T-helper 1 cell (primary cell): Measurements from ENCODE around the gene GAL3ST1.

Source experiments
- DNase-seq, 5 donors: peaks; one replicate each; pipeline ENCODE4 v3.0.0-alpha.2; 2012 to 2020

Gene GAL3ST1

DNA sequence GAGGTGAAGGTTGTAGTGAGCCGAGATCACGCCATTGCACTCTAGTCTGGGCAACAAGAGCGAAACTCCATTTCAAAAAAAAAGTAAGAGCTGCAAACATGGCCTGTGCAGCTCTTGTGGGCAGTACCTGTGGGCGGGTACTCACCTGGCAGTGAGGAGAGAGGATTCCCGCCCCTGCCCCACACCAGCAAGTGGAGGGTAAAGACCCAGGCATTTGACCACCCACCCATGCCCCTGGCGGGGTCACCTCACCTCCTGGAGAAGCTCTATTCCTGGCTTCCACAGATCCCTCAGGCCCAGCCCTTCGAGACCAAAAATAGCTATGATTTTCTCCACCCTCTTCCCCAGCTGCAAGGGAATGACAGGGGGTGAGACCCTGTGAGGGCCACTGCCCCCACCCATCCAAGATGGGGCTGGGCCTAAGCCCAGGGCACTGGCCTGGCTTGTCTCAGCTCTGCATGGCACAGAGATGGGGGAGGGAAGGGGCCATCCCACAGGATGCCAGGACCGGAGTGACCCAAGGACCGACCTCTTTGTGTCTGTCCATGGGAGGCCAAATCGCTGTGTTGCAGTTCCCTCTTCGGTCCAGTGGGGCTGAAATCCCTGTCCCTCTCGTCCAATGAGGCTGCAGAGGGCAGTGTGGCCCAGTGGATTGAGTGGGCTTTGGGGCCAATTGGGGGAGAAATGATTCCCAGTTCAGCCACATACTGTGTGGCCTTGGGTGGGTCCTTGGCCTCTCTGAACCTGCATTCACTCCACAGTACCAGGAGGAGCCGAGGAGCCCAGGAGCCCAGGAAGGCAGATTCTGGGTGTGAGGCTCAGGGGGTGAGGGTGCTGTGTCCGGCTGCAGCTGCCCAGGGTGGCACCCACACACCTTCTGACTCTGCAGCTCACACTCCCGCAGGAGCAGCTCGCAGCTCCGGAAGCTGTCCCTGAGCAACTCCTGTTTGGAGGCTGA lies 42.5 kb downstream of the GAL3ST1 start:
- no peak for DNase-seq

DNA sequence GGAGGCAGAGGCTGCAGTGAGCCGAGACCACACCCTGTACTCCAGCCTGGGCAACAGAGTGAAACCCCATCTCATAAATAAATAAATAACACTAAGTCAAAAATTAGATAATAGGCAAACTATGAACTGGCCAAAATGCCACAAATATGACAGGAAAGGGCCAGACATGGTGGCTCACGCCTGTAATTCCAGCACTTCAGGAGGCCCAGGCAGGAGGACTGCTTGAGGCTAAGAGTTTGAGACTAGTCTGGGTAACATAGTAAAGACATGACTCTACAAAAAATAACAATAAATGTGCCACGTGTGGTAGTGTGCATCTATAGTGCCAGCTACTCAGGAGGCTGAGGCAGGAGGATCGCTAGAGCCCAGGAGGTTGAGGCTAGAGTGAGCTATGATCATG lies 47.8 kb downstream of the GAL3ST1 start:
- DNase-seq: no peak

DNA sequence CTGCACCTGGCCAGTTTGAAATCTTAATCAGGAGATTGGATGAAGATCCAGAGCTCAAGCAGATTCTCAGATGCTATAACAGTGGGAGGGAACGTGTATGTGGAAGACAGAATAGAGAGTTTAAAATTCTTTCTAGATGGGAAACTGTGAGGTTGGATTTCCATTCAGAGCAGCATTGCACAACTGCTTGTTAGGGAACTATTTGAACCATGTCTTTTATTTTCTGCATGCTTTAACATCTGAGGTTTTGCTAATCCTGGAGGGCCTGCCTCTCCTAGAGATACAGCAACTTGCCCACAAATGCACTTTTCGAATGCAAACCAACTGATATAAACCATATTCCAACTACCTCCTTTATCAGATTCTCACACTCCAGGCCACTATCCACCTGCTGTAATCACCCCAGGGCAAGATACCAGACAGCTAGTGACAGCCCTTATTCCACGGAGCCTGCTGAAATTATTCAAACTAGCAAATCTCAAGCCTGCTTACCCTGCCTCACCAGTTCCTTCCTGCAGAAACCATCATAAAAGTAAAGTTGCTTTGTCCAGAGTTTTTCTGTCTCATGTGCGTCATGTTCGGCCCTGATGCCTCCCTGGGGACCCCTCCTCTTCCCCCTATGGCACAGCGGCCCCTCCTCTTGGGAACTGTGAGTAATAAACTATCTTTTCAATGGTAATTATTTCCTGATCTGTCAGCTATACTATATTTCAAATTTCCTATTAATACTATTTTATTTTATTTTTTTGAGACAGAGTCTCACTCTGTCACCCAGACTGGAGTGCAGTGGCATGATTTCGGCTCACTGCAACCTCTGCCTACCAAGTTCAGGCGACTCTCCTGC lies 50.6 kb downstream of the GAL3ST1 start:
- DNase-seq: no peak

DNA sequence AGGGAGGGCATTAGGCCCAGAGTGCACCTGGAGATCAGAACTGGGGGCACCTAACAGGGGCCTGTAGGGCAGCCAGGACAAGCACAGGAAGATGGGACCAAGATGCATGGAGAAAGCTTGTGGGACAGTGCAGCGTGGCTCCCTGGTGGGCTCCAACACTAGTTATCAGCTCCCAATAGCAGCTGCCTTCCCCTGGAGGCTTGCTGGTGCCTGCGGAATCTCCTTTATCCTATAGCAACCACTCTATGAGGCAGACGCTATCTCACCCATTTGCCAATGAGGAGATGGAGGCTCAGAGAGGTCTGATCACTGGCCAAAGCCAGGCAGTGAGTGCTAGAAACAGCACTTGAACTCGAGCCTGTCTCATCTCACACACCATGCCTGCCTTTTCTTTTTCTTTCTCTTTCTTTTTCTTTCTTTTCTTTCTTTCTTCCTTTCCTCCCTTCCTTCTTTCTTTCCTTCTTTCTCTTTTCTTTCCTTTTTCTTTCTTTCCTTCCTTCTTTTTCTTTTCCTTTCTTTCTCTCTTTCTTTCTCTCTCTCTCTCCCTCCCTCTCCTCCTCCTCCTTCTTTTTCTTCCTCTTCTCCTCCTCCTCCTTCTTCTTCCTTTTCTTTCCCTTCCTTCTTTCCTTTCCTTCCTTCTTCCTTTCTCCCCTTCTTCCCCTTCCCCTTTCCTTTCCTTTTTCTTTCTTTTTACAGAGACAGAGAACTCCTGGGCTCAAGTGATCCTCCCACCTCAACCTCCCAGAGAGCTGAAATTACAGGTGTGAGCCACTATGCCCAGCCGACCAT lies 52.9 kb downstream of the GAL3ST1 start:
- DNase-seq: no peak

DNA sequence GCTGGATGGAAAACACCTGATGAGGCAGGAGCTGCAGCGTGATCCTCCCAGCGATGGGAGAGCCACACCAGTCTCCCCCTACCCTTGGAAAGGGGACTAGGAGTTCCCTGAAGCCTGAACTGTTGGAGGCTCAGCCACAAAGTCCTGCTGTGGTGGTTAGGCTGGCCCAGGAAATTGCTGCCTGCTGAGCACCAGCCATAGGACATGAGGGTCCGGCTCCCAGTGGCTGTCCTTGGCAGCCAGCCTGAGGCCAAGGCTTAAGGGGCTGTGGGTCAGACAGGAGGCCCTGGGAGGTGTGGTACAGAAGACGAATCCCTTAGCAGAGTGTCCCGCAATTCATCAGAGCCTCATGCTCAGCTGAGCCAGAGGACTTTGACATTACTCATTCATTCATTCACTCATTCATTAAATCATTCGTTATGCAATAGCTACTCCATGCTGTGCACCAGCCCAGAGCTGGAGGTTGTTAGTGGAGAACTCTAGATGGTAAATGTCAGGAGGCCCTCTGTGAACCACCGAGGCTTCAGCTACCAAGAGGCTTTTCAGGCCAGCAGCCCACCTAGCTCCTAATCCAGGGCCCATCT lies 54.5 kb downstream of the GAL3ST1 start:
- DNase-seq: no peak

DNA sequence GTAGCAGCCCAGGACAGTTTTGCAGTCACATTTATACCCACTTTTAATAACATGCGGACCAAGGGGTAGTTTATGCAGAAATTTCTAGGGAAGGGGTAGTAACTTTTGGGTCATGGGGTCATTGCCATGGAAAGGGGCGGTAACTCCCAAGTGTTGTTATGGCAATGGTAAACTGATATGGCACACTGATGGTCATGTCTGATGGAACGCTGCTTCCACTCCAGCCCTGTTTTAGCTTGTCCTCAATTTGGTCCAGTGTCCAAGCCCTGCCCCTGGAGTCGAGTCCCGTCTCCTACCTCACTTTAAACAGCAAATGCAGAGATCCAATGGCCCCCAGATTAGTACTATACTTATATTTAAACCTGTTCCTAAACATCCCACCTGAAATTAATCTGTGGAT lies 57.7 kb downstream of the GAL3ST1 start:
- no peak for DNase-seq

DNA sequence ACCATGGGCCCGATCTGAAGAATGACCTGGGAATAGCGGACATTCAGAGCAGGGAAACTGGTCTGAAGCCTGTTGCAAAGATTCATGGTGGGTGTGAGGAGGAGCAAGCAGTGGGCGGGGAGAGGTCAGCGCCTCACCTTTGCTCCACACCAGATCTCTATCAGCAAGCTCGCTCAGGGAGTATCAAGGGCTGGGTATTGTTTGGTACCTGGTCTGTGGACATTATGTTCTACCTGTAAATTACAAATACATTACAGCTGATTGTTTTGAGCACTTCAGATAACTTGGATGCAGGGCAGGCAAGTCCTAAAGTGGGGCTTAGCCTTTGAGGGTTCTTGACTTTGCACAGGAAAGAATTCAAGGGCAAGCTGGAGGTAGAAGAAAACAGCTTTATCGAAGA lies 58.2 kb downstream of the GAL3ST1 start:
- DNase-seq: no peak

DNA sequence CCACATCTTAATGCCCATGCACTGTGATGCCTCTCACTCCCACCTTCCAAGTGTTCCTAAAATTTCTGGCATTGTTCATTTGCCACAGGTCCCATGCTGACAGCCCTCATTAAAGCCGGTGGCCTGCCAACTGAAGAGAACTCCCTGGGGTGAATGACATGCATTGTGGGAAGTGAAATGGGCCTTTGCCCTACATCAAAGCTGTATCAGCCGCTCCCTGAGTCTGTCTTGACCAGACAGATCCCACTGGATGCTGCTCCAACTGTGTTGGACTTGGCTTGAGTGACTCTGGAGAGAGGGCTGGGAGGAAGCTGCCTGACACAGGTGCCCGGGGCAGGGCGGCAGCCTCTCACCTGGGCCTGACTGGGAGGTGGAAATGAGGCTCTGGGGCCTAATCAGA lies 60.2 kb downstream of the GAL3ST1 start:
- no peak for DNase-seq

DNA sequence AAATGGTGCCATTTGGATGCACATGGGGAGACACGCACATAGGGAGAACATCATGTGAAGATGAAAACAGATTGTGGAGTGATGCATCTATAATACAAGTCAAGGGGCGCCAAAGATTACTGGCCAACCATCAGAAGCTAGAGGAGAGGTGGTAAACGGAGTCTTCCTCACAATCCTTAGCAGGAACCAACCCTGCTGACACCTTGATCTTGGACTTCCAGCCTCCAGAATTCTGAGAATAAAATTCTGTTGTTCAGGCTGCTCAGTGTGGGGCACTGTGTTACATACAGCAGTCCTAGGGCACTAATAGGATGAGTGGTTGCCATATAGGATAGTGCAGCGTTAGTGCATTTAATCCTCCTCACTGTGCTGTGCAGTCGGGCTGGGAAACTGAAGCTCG lies 61.0 kb downstream of the GAL3ST1 start:
- no peak for DNase-seq

DNA sequence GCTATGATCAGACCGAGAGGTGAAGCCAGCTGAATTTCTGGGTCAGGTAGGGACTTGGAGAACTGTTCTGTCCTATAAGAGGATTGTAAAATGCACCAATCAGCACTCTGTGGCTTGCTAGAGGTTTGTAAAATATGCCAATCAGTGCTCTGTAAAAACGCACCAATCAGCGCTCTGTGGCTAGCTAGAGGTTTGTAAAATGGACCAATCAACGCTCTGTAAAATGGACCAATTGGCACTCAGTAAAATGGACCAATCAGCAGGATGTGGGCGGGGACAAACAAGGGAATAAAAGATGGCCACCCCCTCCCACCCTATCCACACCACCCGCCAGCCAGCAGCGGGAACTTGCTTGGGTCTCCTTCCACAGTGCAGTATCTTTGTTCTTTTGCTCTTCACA lies 62.6 kb downstream of the GAL3ST1 start:
- no peak for DNase-seq

DNA sequence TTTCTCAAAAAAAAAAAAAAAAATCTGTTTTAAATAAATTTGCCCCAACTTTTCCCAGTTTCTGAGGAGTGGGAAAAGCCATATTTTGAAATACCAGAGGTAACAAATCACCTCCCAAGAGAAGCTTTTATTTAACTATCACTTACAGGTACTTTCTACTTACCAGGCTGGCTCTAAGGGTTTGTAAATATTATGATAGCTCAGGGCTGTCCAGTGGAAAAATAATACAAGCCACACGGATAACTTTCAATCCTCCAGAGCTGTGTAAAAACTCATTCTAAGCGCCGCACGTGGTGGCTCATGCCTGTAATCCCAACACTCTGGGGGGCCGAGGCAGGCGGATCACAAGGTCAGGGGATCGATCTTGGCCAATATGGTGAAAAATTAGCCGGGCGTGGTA lies 63.4 kb downstream of the GAL3ST1 start:
- DNase-seq: no peak

DNA sequence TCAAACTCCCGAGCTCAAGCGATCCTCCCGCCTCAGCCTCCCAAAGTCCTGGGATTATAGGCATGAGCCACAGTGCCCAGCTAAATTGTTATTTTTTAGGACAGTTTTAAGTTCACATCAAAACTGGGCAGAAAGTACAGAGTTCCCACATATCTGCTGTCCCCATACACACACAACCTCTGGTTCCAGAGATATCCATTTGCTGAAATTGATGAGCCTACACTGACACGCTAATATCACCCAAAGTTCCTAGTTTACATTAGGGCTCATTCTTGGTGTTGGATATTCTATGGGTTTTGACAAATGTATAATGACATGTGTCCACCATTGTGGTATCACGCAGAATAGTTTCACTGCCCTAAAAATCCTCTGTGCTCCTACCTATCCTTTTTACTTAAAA lies 66.2 kb downstream of the GAL3ST1 start:
- DNase-seq: no peak

DNA sequence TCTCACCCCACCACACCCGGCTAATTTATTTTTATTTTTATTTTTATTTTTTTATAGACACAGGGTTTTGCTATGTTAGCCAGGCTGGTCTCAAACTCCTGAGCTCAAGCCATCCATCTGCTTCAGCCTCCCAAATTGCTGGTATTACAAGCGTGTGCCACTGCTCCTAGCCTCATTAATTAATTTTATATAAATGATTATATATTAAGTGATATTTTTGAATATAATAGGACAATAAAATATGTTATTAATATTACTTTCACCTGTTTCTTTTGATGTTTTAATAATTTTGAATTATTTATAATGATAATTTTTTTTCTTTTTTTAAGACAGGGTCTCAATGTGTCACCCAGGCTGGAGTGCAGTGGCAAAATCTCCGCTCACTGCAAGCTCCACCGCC lies 66.8 kb downstream of the GAL3ST1 start:
- no peak for DNase-seq

DNA sequence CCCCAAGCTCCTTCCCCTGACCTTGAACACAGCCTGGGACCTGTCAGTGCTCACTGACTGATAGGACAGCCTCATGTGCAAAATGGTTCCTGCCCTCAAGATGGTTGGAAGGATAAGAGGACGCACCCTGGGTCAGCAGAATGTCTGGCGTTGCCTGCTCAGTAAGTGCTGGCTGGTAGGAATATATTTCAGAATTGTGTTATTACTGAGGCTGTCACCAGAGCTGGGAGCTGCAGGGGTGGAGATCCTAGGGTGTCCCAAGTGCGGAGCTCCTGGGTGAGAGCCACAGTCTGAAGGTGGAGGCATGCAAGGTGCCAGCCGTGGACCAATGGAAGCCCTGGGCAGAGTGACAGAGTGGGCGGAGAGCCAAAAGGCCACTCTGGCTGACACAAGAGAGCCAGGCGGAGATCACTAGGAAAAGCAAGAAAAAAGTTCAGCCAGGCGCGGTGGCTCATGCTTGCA lies 67.9 kb downstream of the GAL3ST1 start:
- DNase-seq: no peak
